GM23338 (cell line): ENCODE results near the gene KCNT1. TPM values are rescaled to one million over a fixed set of nuclear protein-coding genes. Genes with fewer than 3 reads are reported as not detected.

ENCODE experiments used
- ATAC-seq: fragments of 200-7000 bp; cut with Tn5 transposase; 3 replicates; pipeline ENCODE4 v1.9.1; 2020
- DNase-seq: peaks from one replicate; pipeline ENCODE4 v3.0.0-alpha.2; 2015; ENCODE audit warnings: low spot score
- H2AFZ ChIP-seq: fragments of 200-600 bp; sonication (generic); 2 replicates; pipeline ENCODE4 v1.8.0; 2016; ENCODE audit warnings: antibody characterized with exemption, mild to moderate bottlenecking, moderate library complexity
- H3F3A ChIP-seq: fragments of 200-600 bp; sonication (generic); replicated peaks from 2 replicates; pipeline ENCODE4 v1.8.0; 2017; ENCODE audit warnings: antibody characterized with exemption, mixed run types, low read depth
- H3K27ac ChIP-seq: fragments of 200-600 bp; sonication (generic); 2 replicates; pipeline ENCODE4 v1.6.1; 2016; ENCODE audit warnings: low read depth
- H3K27me3 ChIP-seq: fragments of 200-600 bp; sonication (generic); 2 replicates; pipeline ENCODE4 v1.8.0; 2016; ENCODE audit warnings: mild to moderate bottlenecking, mixed run types, moderate library complexity; ENCODE audit not compliant: insufficient read depth
- H3K36me3 ChIP-seq: fragments of 200-600 bp; sonication (generic); 2 replicates; pipeline ENCODE4 v1.8.0; 2016; ENCODE audit warnings: mild to moderate bottlenecking; ENCODE audit not compliant: insufficient read depth
- H3K4me1 ChIP-seq: fragments of 200-600 bp; sonication (generic); 2 replicates; pipeline ENCODE4 v1.8.0; 2016; ENCODE audit warnings: mild to moderate bottlenecking, moderate library complexity; ENCODE audit not compliant: insufficient read depth
- H3K4me2 ChIP-seq: fragments of 200-600 bp; sonication (generic); 2 replicates; pipeline ENCODE4 v1.7.1; 2017; ENCODE audit warnings: mixed run types
- H3K4me3 ChIP-seq: fragments of 200-600 bp; sonication (generic); 2 replicates; pipeline ENCODE4 v1.6.1; 2016; ENCODE audit warnings: mixed run types
- H3K79me2 ChIP-seq: fragments of 200-600 bp; sonication (generic); replicated peaks from 2 replicates; pipeline ENCODE4 v1.8.0; 2017; ENCODE audit warnings: mild to moderate bottlenecking; ENCODE audit not compliant: insufficient read depth
- H3K9me2 ChIP-seq: fragments of 200-600 bp; sonication (generic); 2 replicates; pipeline ENCODE4 v1.8.0; 2017; ENCODE audit not compliant: insufficient read depth
- H4K20me1 ChIP-seq: fragments of 200-600 bp; sonication (generic); replicated peaks from 2 replicates; pipeline ENCODE4 v1.8.0; 2017; ENCODE audit warnings: mild to moderate bottlenecking; ENCODE audit not compliant: insufficient read depth
- H3K27ac Mint-ChIP-seq: 2 replicates; pipeline ENCODE4 v1.8.0; 2020; ENCODE audit warnings: inconsistent platforms, mild to moderate bottlenecking, moderate library complexity, mixed read lengths
- H3K27me3 Mint-ChIP-seq: 3 replicates; pipeline ENCODE4 v1.8.0; 2022; ENCODE audit warnings: low read depth, mild to moderate bottlenecking, moderate library complexity, mixed read lengths, inconsistent platforms; ENCODE audit not compliant: insufficient read depth, poor library complexity
- H3K36me3 Mint-ChIP-seq: 3 replicates; pipeline ENCODE4 v1.8.0; 2021; ENCODE audit warnings: low read depth, mild to moderate bottlenecking, inconsistent platforms, moderate library complexity, mixed read lengths
- H3K4me1 Mint-ChIP-seq: 3 replicates; pipeline ENCODE4 v1.8.0; 2020; ENCODE audit warnings: mild to moderate bottlenecking, inconsistent platforms, mixed read lengths
- H3K4me3 Mint-ChIP-seq: 3 replicates; pipeline ENCODE4 v1.8.0; 2021; ENCODE audit warnings: moderate library complexity, mild to moderate bottlenecking, inconsistent platforms, mixed read lengths
- H3K9me3 Mint-ChIP-seq: 3 replicates; pipeline ENCODE4 v1.8.0; 2020; ENCODE audit warnings: moderate library complexity, mild to moderate bottlenecking, inconsistent platforms, mixed read lengths
- CREB1 ChIP-seq: fragments of 250-450 bp; sonication (Bioruptor Pico); IDR thresholded peaks from 2 replicates; pipeline ENCODE4 v1.5.0; 2020; ENCODE audit warnings: low read depth, mild to moderate bottlenecking, moderate library complexity
- CTCF ChIP-seq, 2 experiments: fragments of 200-600 bp in 1 of 2; sonication (generic) in 1 of 2; conservative IDR thresholded peaks; 2 replicates each; pipeline versions ENCODE4 v1.5.1 to v1.6.1; 2016 to 2017; ENCODE audit warnings: antibody characterized with exemption in 2 of 2, low read depth in 2 of 2, mild to moderate bottlenecking in 2 of 2, moderate library complexity in 1 of 2
- JUNB ChIP-seq: IDR thresholded peaks from one replicate; pipeline ENCODE4 v1.6.1; 2016; ENCODE audit warnings: antibody characterized with exemption; ENCODE audit not compliant: unreplicated experiment
- NANOG ChIP-seq: IDR thresholded peaks from 2 replicates; pipeline ENCODE4 v1.6.1; 2016; ENCODE audit warnings: antibody characterized with exemption, borderline replicate concordance
- POLR2AphosphoS5 ChIP-seq: IDR thresholded peaks from 2 replicates; pipeline ENCODE4 v1.6.1; 2016; ENCODE audit warnings: antibody characterized with exemption, low read depth
- REST ChIP-seq: IDR thresholded peaks from one replicate; pipeline ENCODE4 v1.6.1; 2018; ENCODE audit warnings: antibody characterized with exemption; ENCODE audit not compliant: unreplicated experiment
- ZNF114 ChIP-seq: fragments of 250-450 bp; sonication (Bioruptor Pico); IDR thresholded peaks from 2 replicates; pipeline ENCODE4 v1.5.0; 2020; ENCODE audit warnings: mild to moderate bottlenecking, moderate library complexity
- ZNF331 ChIP-seq: fragments of 250-450 bp; sonication (Bioruptor Pico); IDR thresholded peaks from 2 replicates; pipeline ENCODE4 v1.5.0; 2020; ENCODE audit warnings: low read depth, mild to moderate bottlenecking, moderate library complexity
- ZNF462 ChIP-seq: fragments of 250-450 bp; sonication (Bioruptor Pico); IDR thresholded peaks from 2 replicates; pipeline ENCODE4 v1.5.0; 2020; ENCODE audit warnings: mild to moderate bottlenecking, moderate library complexity
- polyA plus RNA-seq: library from polyadenylated mRNA; unstranded; fragments of >200 nt; fragmentation: Nextera tagmentation; extraction: Ambion mirVana; gene quantifications from 2 replicates; pipeline ENCODE4 v1.2.1, GENCODE V29; 2016
- total RNA-seq: library from RNA; depleted of rRNA; stranded (reverse); fragments of >200 nt; shearing (Covaris generic); gene quantifications from 2 replicates; pipeline ENCODE4 v1.2.3, GENCODE V29; 2014
- TF ChIP-seq, protein P1 (sequence below): IDR thresholded peaks from 2 replicates; pipeline ENCODE4 v1.6.1; 2016; ENCODE audit warnings: antibody characterized with exemption

Gene KCNT1
- total and polyA plus RNA-seq, 2 experiments from 2014 or later, result 0.05 to 0.28 TPM

DNA sequence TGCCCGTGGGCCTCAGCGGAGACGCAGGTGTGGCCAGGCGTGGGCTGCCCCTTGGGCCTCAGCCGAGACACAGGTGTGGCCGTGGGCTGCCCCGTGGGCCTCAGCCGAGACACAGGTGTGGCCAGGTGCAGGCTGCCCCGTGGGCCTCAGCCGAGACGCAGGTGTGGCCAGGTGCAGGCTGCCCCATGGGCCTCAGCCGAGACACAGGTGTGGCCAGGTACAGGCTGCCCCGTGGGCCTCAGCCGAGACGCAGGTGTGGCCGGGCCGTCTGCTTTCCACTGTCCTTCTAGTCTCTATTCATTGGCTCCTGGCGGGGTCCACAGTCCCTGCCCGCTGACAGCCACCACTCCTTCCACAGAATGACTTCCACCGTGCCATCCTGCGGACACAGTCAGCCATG lies 56.1 kb downstream of the KCNT1 start:
- Histone ChIP-seq H3K36me3 (no peaks in the 10 kb centered on the region), H3K4me1 (no peaks in the 10 kb centered on the region), H2AFZ (no peak overlapping the region), H3K4me2 (no peak overlapping the region), H3K4me3 (no peak overlapping the region), H3F3A (no peaks in the 10 kb centered on the region), H4K20me1 (no peaks in the 10 kb centered on the region), H3K27me3 (no peaks in the 10 kb centered on the region), H3K9me2 (no peaks in the 10 kb centered on the region), H3K27ac (no peak overlapping the region), H3K79me2 (no peaks in the 10 kb centered on the region)
- Mint-ChIP-seq H3K36me3 (no peaks in the 10 kb centered on the region; the same call in 2 of the 3 replicates), H3K9me3 (no peaks in the 10 kb centered on the region), H3K27me3 (peaks cover 3% of the 10 kb centered on the region), H3K27ac (no peak overlapping the region), H3K4me1 (no peaks in the 10 kb centered on the region; the same call in 2 of the 3 replicates), H3K4me3 (no peak overlapping the region)
- no peak for ATAC-seq
- no peak for DNase-seq
- TF ChIP-seq CTCF (conservative IDR thresholded peaks at IDR 0.05; ENCODE audit: low read depth in 2 of 2) (no peak), CREB1 (CRISPR knock-in tag) (no peak)

- Mint-ChIP-seq H3K27ac (no peak overlapping the region), H3K4me3 (no peak overlapping the region), H3K4me1 (no peaks in the 10 kb centered on the region; the same call in 2 of the 3 replicates), H3K36me3 (no peaks in the 10 kb centered on the region), H3K9me3 (no peaks in the 10 kb centered on the region), H3K27me3 (peaks cover 8% of the 10 kb centered on the region)
- no peaks in the 10 kb centered on the region for H3K36me3 ChIP-seq
- DNase-seq, result no peak
- H3K4me1 ChIP-seq, result no peaks in the 10 kb centered on the region
- H3K4me3 ChIP-seq, result no peak overlapping the region
- no peaks in the 10 kb centered on the region for H4K20me1 ChIP-seq
- no peak overlapping the region for H3K4me2 ChIP-seq
- ATAC-seq, result no peak
- no peaks in the 10 kb centered on the region for H3K79me2 ChIP-seq
- H3F3A ChIP-seq, result no peaks in the 10 kb centered on the region
- no peaks in the 10 kb centered on the region for H3K27me3 ChIP-seq
- no peaks in the 10 kb centered on the region for H3K9me2 ChIP-seq
- H3K27ac ChIP-seq, result no peak overlapping the region
- no peak overlapping the region for H2AFZ ChIP-seq
- TF ChIP-seq NANOG (no peak), CREB1 (CRISPR knock-in tag) (no peak), ZNF331 (CRISPR knock-in tag) (no peak), ZNF114 (CRISPR knock-in tag) (no peak), POLR2AphosphoS5 (no peak), JUNB (no peak), REST (no peak), ZNF462 (CRISPR knock-in tag) (no peak)
- TF ChIP-seq, protein P1, sequence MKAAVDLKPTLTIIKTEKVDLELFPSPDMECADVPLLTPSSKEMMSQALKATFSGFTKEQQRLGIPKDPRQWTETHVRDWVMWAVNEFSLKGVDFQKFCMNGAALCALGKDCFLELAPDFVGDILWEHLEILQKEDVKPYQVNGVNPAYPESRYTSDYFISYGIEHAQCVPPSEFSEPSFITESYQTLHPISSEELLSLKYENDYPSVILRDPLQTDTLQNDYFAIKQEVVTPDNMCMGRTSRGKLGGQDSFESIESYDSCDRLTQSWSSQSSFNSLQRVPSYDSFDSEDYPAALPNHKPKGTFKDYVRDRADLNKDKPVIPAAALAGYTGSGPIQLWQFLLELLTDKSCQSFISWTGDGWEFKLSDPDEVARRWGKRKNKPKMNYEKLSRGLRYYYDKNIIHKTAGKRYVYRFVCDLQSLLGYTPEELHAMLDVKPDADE, result no peak
Measured at GRCh38 chr9:135758870-135759269, 56.9 kb downstream of the KCNT1 start.
